ENCODE data around the gene CAPZB.

- TF ChIP-seq POLR2AphosphoS5 (IDR thresholded peaks at IDR 0.05; ENCODE audit: borderline replicate concordance, low read depth, low read length) (no peak), EZH2 (IDR thresholded peaks at IDR 0.05) (no peak), FOXP2 (optimal IDR thresholded peaks at IDR 0.05; ENCODE audit: control extremely low read depth, extremely low read length, insufficient read depth) (no peak)
Observed at GRCh38 chr1:19344831-19345230, 140.5 kb downstream of the CAPZB start.

Measured in SK-N-MC (cell line).